Cardiac muscle cell (in vitro differentiated cells and primary cell): ENCODE measurements around the gene METTL1. TPM values are rescaled to one million over a fixed set of nuclear protein-coding genes. Genes with fewer than 3 reads are reported as not detected.
"Not testable (repeated sequence)": the region's sequence is repeated elsewhere in the genome, so short reads cannot be mapped to it uniquely, and the experiment has no call there.

Experiments
- DNase-seq, 2 donors: peaks; one replicate each; pipeline versions ENCODE4 v3.0.0 to v3.0.0-alpha.2; 2010 to 2017; ENCODE audit warnings: low read depth in 1 of 2, low spot score in 1 of 2
- H3K27ac ChIP-seq: fragments of 200-600 bp; sonication (generic); 2 replicates; pipeline ENCODE4 v1.5.1; 2016
- H3K27me3 ChIP-seq: fragments of 200-600 bp; sonication (generic); 2 replicates; pipeline ENCODE4 v1.6.0; 2016; ENCODE audit warnings: control low read depth
- H3K36me3 ChIP-seq: fragments of 200-600 bp; sonication (generic); 2 replicates; pipeline ENCODE4 v1.5.1; 2016; ENCODE audit warnings: control low read depth
- H3K4me1 ChIP-seq: fragments of 200-600 bp; sonication (generic); 2 replicates; pipeline ENCODE4 v1.8.1; 2017; ENCODE audit warnings: low read depth, mild to moderate bottlenecking, mixed run types
- H3K4me3 ChIP-seq: fragments of 200-600 bp; sonication (generic); 2 replicates; pipeline ENCODE4 v1.5.1; 2016; ENCODE audit warnings: mild to moderate bottlenecking
- H3K9me3 ChIP-seq: fragments of 200-600 bp; sonication (generic); 2 replicates; pipeline ENCODE4 v1.5.1; 2017; ENCODE audit warnings: low read depth, mild to moderate bottlenecking, control low read depth
- CTCF ChIP-seq: IDR thresholded peaks from 2 replicates; pipeline ENCODE4 v1.5.1; 2012; ENCODE audit warnings: low read depth, mild to moderate bottlenecking, low read length
- polyA plus RNA-seq: library from polyadenylated mRNA; unstranded; fragments of >200 nt; fragmentation: Nextera tagmentation; extraction: Ambion mirVana; gene quantifications from 2 replicates; pipeline ENCODE4 v1.2.1, GENCODE V29; 2016
- total RNA-seq: library from RNA; depleted of rRNA; stranded (reverse); fragments of >200 nt; gene quantifications from 2 replicates; pipeline ENCODE4 v1.2.3, GENCODE V29; 2016

Gene METTL1
- total and polyA plus RNA-seq, 2 experiments from 2014 or later: 8.1 to 21.6 TPM

- Histone ChIP-seq H3K4me3 (no peak overlapping the region), H3K27me3 (peaks cover 62% of the 10 kb centered on the region), H3K36me3 (peaks cover 7% of the 10 kb centered on the region), H3K27ac (no peak overlapping the region), H3K9me3 (no peaks in the 10 kb centered on the region), H3K4me1 (peaks cover 4% of the 10 kb centered on the region)
- DNase-seq: no peak
- no peak for TF ChIP-seq CTCF
Observed at GRCh38 chr12:57724003-57724935, 47.6 kb downstream of the METTL1 start.

GRCh38 chr12:57723630-57723962 lies 48.3 kb downstream of the METTL1 start:
- TF ChIP-seq CTCF: no peak
- H3K27me3 ChIP-seq: peaks cover 57% of the 10 kb centered on the region
- H3K4me3 ChIP-seq: no peak overlapping the region
- peaks cover 4% of the 10 kb centered on the region for H3K4me1 ChIP-seq
- H3K36me3 ChIP-seq: peaks cover 12% of the 10 kb centered on the region
- no peaks in the 10 kb centered on the region for H3K9me3 ChIP-seq
- no peak overlapping the region for H3K27ac ChIP-seq
- no peak for DNase-seq

GRCh38 chr12:57722716-57723629 lies 48.9 kb downstream of the METTL1 start:
- H3K27me3 ChIP-seq: peaks cover 50% of the 10 kb centered on the region
- no peak overlapping the region for H3K27ac ChIP-seq
- peaks cover 4% of the 10 kb centered on the region for H3K4me1 ChIP-seq
- no peak for DNase-seq
- no peaks in the 10 kb centered on the region for H3K9me3 ChIP-seq
- TF ChIP-seq CTCF: no peak
- H3K4me3 ChIP-seq: no peak overlapping the region
- H3K36me3 ChIP-seq: peaks cover 13% of the 10 kb centered on the region

- Histone ChIP-seq H3K27me3 (peaks cover 41% of the 10 kb centered on the region), H3K36me3 (peaks cover 16% of the 10 kb centered on the region)
- not testable (repeated sequence) for H3K9me3 ChIP-seq, DNase-seq, H3K4me1 ChIP-seq, H3K4me3 ChIP-seq, H3K27ac ChIP-seq
Observed at GRCh38 chr12:57721846-57722608, 49.9 kb downstream of the METTL1 start.

- TF ChIP-seq CTCF: no peak
- Histone ChIP-seq H3K4me3 (no peak overlapping the region), H3K27me3 (peaks cover 30% of the 10 kb centered on the region), H3K27ac (no peak overlapping the region), H3K4me1 (peaks cover 1% of the 10 kb centered on the region), H3K9me3 (no peaks in the 10 kb centered on the region), H3K36me3 (peaks cover 17% of the 10 kb centered on the region)
- no peak for DNase-seq
Observed at GRCh38 chr12:57720606-57721595, 51.0 kb downstream of the METTL1 start.
